Neural progenitor cell (in vitro differentiated cells): ENCODE data around the gene SUN5. TPM values are rescaled to one million over a fixed set of nuclear protein-coding genes. Genes with fewer than 3 reads are reported as not detected.
A peak's percentile ranks its signal among the peaks of the same experiment; 100 is the strongest.

ENCODE experiments used
- DNase-seq: peaks from one replicate; pipeline ENCODE4 v3.0.0-alpha.2; 2016; ENCODE audit warnings: low spot score
- H2AFZ ChIP-seq: fragments of 200-600 bp; sonication (generic); replicated peaks from 2 replicates; pipeline ENCODE4 v1.6.1; 2016; ENCODE audit warnings: antibody characterized with exemption
- H3F3A ChIP-seq: fragments of 200-600 bp; sonication (generic); 2 replicates; pipeline ENCODE4 v1.6.1; 2016; ENCODE audit warnings: antibody characterized with exemption, low read depth
- H3K27ac ChIP-seq: fragments of 200-600 bp; sonication (generic); 2 replicates; pipeline ENCODE4 v1.5.1; 2016; ENCODE audit warnings: mild to moderate bottlenecking
- H3K27me3 ChIP-seq: fragments of 200-600 bp; sonication (generic); 2 replicates; pipeline ENCODE4 v1.6.1; 2016; ENCODE audit warnings: mild to moderate bottlenecking, moderate library complexity
- H3K36me3 ChIP-seq: fragments of 200-600 bp; sonication (generic); 2 replicates; pipeline ENCODE4 v1.5.1; 2016
- H3K4me1 ChIP-seq: fragments of 200-600 bp; sonication (generic); 2 replicates; pipeline ENCODE4 v1.6.1; 2016; ENCODE audit warnings: mixed run types
- H3K4me2 ChIP-seq: fragments of 200-600 bp; sonication (generic); 2 replicates; pipeline ENCODE4 v1.6.1; 2016
- H3K4me3 ChIP-seq: fragments of 200-600 bp; sonication (generic); 2 replicates; pipeline ENCODE4 v1.5.1; 2016
- H3K79me2 ChIP-seq: fragments of 200-600 bp; sonication (generic); 2 replicates; pipeline ENCODE4 v1.6.1; 2016; ENCODE audit warnings: low read depth
- H3K9ac ChIP-seq: fragments of 200-600 bp; sonication (generic); 2 replicates; pipeline ENCODE4 v1.6.1; 2016
- H3K9me3 ChIP-seq: fragments of 200-600 bp; sonication (generic); 2 replicates; pipeline ENCODE4 v1.5.1; 2016; ENCODE audit warnings: low read depth
- H4K20me1 ChIP-seq: fragments of 200-600 bp; sonication (generic); 2 replicates; pipeline ENCODE4 v1.6.1; 2016; ENCODE audit warnings: low read depth
- H3K27ac Mint-ChIP-seq: 3 replicates; pipeline ENCODE4 v1.8.0; 2021; ENCODE audit warnings: mixed read lengths
- H3K27me3 Mint-ChIP-seq: 2 replicates; pipeline ENCODE4 v1.8.0; 2022; ENCODE audit warnings: low read depth, mild to moderate bottlenecking, inconsistent platforms, moderate library complexity, mixed read lengths; ENCODE audit not compliant: insufficient read depth
- H3K36me3 Mint-ChIP-seq: 3 replicates; pipeline ENCODE4 v1.8.0; 2021; ENCODE audit warnings: mixed read lengths
- H3K4me1 Mint-ChIP-seq: 3 replicates; pipeline ENCODE4 v1.8.0; 2021; ENCODE audit warnings: mixed read lengths
- H3K4me3 Mint-ChIP-seq: 3 replicates; pipeline ENCODE4 v1.8.0; 2021; ENCODE audit warnings: mild to moderate bottlenecking, moderate library complexity, mixed read lengths
- H3K9me3 Mint-ChIP-seq: 3 replicates; pipeline ENCODE4 v1.8.0; 2020; ENCODE audit warnings: mixed read lengths
- EZH2 ChIP-seq: fragments of 200-600 bp; sonication (generic); IDR thresholded peaks from 2 replicates; pipeline ENCODE4 v1.6.1; 2017; ENCODE audit warnings: antibody characterized with exemption, mild to moderate bottlenecking, moderate library complexity
- EZH2phosphoT487 ChIP-seq: fragments of 200-600 bp; sonication (generic); IDR thresholded peaks from 2 replicates; pipeline ENCODE4 v1.6.1; 2017; ENCODE audit warnings: antibody characterized with exemption
- total RNA-seq: library from RNA; depleted of rRNA; stranded (reverse); fragments of >200 nt; gene quantifications from 2 replicates; pipeline ENCODE4 v1.2.3, GENCODE V29; 2015; ENCODE audit warnings: low replicate concordance
- TF ChIP-seq, protein P1 (sequence below): fragments of 200-600 bp; sonication (generic); IDR thresholded peaks from 2 replicates; pipeline ENCODE4 v1.5.1; 2017; ENCODE audit warnings: antibody characterized with exemption, mild to moderate bottlenecking

SUN5 gene
- total RNA-seq, 1 donor from 2014 or later, result not detected

DNA sequence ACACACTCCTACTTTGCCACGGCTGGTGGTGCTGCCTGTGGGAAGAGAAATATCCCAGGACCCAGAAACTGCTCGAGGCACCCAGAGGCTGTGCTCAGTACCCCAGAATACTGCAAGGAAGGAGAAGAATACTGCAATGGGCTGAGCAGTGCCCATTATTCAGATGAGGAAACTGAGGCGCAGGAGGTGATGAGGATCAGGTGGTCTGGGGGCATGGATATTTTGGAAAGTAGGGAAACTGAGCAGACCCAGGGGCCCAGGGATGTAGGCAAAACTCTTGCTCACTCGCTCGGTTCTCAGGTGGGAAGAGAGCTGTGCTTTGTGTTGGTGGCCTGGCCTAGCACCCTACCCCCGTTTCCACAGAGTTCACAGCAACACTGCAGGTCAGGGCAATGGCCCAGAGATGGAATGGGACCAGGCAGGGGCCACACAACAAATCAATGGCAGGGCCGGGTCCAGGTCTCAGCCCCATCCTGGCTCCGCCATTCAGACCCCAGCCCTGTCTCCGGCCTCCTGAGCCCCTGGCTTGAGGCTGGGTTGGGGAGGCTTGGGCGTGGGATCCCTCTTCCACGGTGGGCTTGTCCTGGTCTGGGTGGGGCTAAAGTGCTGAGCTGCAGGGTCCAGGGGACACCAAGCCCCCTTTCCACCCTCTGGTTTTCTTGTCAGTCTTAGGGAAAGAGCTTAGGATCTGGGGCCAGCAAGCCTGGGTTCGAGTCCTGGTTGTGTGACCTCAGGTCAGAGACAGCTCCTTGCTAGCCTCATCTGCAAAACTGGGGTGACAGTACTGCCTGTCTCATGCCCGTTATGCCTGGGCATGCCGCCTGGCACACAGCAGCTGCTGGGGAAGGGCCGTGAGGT lies 33.9 kb downstream of the SUN5 start:
- Mint-ChIP-seq H3K27me3 (peaks cover 11% of the 10 kb centered on the region), H3K27ac (peak overlapping the region; percentile 69), H3K4me1 (peaks cover 23% of the 10 kb centered on the region), H3K9me3 (no peaks in the 10 kb centered on the region), H3K4me3 (no peak overlapping the region), H3K36me3 (no peaks in the 10 kb centered on the region)
- no peaks in the 10 kb centered on the region for H4K20me1 ChIP-seq
- no peak overlapping the region for H3K4me2 ChIP-seq
- DNase-seq, result no peak
- H3K79me2 ChIP-seq, result no peaks in the 10 kb centered on the region
- H3K9me3 ChIP-seq, result no peaks in the 10 kb centered on the region
- H2AFZ ChIP-seq, result no peak overlapping the region
- peaks cover 10% of the 10 kb centered on the region for H3F3A ChIP-seq
- H3K4me3 ChIP-seq, result no peak overlapping the region
- no peaks in the 10 kb centered on the region for H3K27me3 ChIP-seq
- no peak overlapping the region for H3K9ac ChIP-seq
- TF ChIP-seq EZH2phosphoT487, result no peak
- no peak for TF ChIP-seq EZH2
- TF ChIP-seq, protein P1, sequence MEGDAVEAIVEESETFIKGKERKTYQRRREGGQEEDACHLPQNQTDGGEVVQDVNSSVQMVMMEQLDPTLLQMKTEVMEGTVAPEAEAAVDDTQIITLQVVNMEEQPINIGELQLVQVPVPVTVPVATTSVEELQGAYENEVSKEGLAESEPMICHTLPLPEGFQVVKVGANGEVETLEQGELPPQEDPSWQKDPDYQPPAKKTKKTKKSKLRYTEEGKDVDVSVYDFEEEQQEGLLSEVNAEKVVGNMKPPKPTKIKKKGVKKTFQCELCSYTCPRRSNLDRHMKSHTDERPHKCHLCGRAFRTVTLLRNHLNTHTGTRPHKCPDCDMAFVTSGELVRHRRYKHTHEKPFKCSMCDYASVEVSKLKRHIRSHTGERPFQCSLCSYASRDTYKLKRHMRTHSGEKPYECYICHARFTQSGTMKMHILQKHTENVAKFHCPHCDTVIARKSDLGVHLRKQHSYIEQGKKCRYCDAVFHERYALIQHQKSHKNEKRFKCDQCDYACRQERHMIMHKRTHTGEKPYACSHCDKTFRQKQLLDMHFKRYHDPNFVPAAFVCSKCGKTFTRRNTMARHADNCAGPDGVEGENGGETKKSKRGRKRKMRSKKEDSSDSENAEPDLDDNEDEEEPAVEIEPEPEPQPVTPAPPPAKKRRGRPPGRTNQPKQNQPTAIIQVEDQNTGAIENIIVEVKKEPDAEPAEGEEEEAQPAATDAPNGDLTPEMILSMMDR, result no peak
- H3K36me3 ChIP-seq, result no peaks in the 10 kb centered on the region
- H3K27ac ChIP-seq, result no peak overlapping the region
- peaks cover 19% of the 10 kb centered on the region for H3K4me1 ChIP-seq

GRCh38 chr20:32969356-32970114 lies 34.7 kb downstream of the SUN5 start:
- Mint-ChIP-seq H3K27ac (peak overlapping the region; percentile 69), H3K4me3 (no peak overlapping the region), H3K36me3 (no peaks in the 10 kb centered on the region), H3K4me1 (peaks cover 17% of the 10 kb centered on the region), H3K27me3 (peaks cover 11% of the 10 kb centered on the region), H3K9me3 (no peaks in the 10 kb centered on the region)
- Histone ChIP-seq H3K4me2 (no peak overlapping the region), H3K36me3 (no peaks in the 10 kb centered on the region), H2AFZ (no peak overlapping the region), H3K27me3 (no peaks in the 10 kb centered on the region), H3K4me3 (no peak overlapping the region), H3K9me3 (no peaks in the 10 kb centered on the region), H3F3A (peaks cover 10% of the 10 kb centered on the region), H4K20me1 (no peaks in the 10 kb centered on the region), H3K4me1 (peaks cover 14% of the 10 kb centered on the region), H3K9ac (no peak overlapping the region), H3K79me2 (no peaks in the 10 kb centered on the region), H3K27ac (no peak overlapping the region)
- TF ChIP-seq EZH2, result no peak
- no peak for TF ChIP-seq EZH2phosphoT487
- TF ChIP-seq, protein P1, result no peak
- DNase-seq, result no peak

DNA sequence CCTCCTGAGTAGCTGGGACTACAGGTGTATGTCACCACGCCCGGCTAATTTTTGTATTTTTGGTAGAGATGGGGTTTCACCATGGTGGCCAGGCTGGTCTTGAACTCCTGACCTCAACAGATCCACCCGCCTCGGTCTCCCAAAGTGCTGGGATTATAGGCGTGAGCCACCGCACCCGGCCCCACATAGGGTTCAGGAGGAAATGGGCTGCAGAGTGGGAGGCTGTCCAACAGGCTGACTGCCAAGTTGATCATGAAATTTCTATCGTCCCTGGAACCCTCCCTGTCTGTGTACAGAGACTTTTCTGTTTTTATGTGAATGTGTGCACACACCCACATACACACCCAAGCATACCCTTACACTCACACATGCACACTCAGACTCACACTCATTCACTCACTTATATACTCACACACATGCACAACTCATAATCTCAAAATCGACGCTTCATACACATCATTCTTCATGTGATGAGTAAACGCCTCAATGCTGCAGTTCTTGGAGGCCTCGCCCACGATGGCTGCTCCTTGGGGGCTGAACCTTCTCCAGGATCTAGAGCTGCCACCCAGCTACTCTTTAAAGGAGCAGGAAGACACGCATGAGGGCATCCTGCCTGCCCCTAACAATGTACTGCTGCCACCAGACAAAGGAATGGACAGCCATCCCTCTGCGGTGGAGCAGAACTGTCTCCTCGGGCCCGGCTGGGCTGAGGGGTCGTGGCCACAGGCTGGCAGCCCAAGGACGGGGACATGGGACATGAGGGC lies 35.6 kb downstream of the SUN5 start:
- peaks cover 16% of the 10 kb centered on the region for H3K4me1 Mint-ChIP-seq
- Histone ChIP-seq H3K4me2 (no peak overlapping the region), H3K9ac (no peak overlapping the region), H3F3A (peaks cover 10% of the 10 kb centered on the region), H4K20me1 (no peaks in the 10 kb centered on the region), H3K4me1 (peaks cover 11% of the 10 kb centered on the region), H3K27me3 (no peaks in the 10 kb centered on the region), H3K4me3 (no peak overlapping the region), H3K79me2 (no peaks in the 10 kb centered on the region), H3K27ac (no peak overlapping the region), H3K36me3 (no peaks in the 10 kb centered on the region), H2AFZ (no peak overlapping the region), H3K9me3 (no peaks in the 10 kb centered on the region)
- TF ChIP-seq, protein P1, result no peak
- TF ChIP-seq EZH2phosphoT487 (no peak), EZH2 (no peak)
- H3K27me3 Mint-ChIP-seq, result peaks cover 11% of the 10 kb centered on the region
- H3K9me3 Mint-ChIP-seq, result no peaks in the 10 kb centered on the region
- no peak overlapping the region for H3K27ac Mint-ChIP-seq
- no peak for DNase-seq
- no peaks in the 10 kb centered on the region for H3K36me3 Mint-ChIP-seq
- no peak overlapping the region for H3K4me3 Mint-ChIP-seq
